OCI-LY7 (cell line): ENCODE measurements around the gene PCDHA9. TPM values are rescaled to one million over a fixed set of nuclear protein-coding genes. Genes with fewer than 3 reads are reported as not detected.
"Not testable (repeated sequence)": the region's sequence is repeated elsewhere in the genome, so short reads cannot be mapped to it uniquely, and the experiment has no call there.

ENCODE experiments used
- BruUV-seq: library from RNA; stranded (reverse); fragments of 400-500 nt; replicated peaks from 2 replicates; lab custom pipeline; 2021; lab: Mats Ljungman, UMichigan
- CTCF ChIA-PET: fragments of 300-600 bp; sonication (Branson Sonifier 250); formaldehyde crosslinking; loops from one replicate; lab custom pipeline; 2022; ENCODE audit warnings: antibody characterized with exemption; ENCODE audit not compliant: unreplicated experiment; lab: Charles Lee
- POLR2A ChIA-PET: fragments of 300-600 bp; sonication (Branson Sonifier 250); formaldehyde crosslinking; loops from one replicate; lab custom pipeline; 2022; ENCODE audit warnings: antibody characterized with exemption; lab: Charles Lee
- DNase-seq: peaks from one replicate; pipeline ENCODE4 v3.0.0-alpha.2; 2015; ENCODE audit warnings: low spot score
- H2AFZ ChIP-seq: fragments of 200-600 bp; sonication (generic), shearing (Covaris generic); 2 replicates; pipeline ENCODE4 v1.6.1; 2014; ENCODE audit warnings: mild to moderate bottlenecking, antibody characterized with exemption, low read length, moderate library complexity
- H3K27ac ChIP-seq: fragments of 200-600 bp; sonication (generic); 2 replicates; pipeline ENCODE4 v1.5.1; 2014; ENCODE audit warnings: mixed run types, low read depth, mild to moderate bottlenecking, moderate library complexity, low read length, inconsistent platforms; ENCODE audit not compliant: poor library complexity, severe bottlenecking
- H3K36me3 ChIP-seq: fragments of 200-600 bp; sonication (generic); 2 replicates; pipeline ENCODE4 v1.6.1; 2014; ENCODE audit warnings: mild to moderate bottlenecking, antibody characterized with exemption, low read length, moderate library complexity, mixed read lengths; ENCODE audit not compliant: insufficient read depth
- H3K4me1 ChIP-seq: fragments of 200-600 bp; sonication (generic); 2 replicates; pipeline ENCODE4 v1.5.1; 2014; ENCODE audit warnings: mild to moderate bottlenecking, low read length; ENCODE audit not compliant: insufficient read depth, poor library complexity, severe bottlenecking
- H3K4me2 ChIP-seq: fragments of 200-600 bp; sonication (generic); 2 replicates; pipeline ENCODE4 v1.6.1; 2014; ENCODE audit warnings: mild to moderate bottlenecking, low read length
- H3K4me3 ChIP-seq: fragments of 200-600 bp; sonication (generic); 2 replicates; pipeline ENCODE4 v1.5.1; 2014; ENCODE audit warnings: mild to moderate bottlenecking, low read depth, low read length; ENCODE audit not compliant: poor library complexity, severe bottlenecking
- H3K79me2 ChIP-seq: fragments of 200-600 bp; sonication (generic); 2 replicates; pipeline ENCODE4 v1.6.1; 2016; ENCODE audit warnings: low read depth, mild to moderate bottlenecking, low read length, moderate library complexity, mixed read lengths; ENCODE audit not compliant: insufficient read depth
- H3K9me2 ChIP-seq: fragments of 200-600 bp; sonication (generic); 2 replicates; pipeline ENCODE4 v1.6.1; 2016; ENCODE audit warnings: mild to moderate bottlenecking, low read length, mixed read lengths; ENCODE audit not compliant: insufficient read depth
- H3K9me3 ChIP-seq: fragments of 200-600 bp; sonication (generic); 2 replicates; pipeline ENCODE4 v1.6.1; 2014; ENCODE audit warnings: mild to moderate bottlenecking, mixed run types, low read length, mixed read lengths
- H4K20me1 ChIP-seq: fragments of 200-600 bp; sonication (generic); 2 replicates; pipeline ENCODE4 v1.6.1; 2014; ENCODE audit warnings: mild to moderate bottlenecking, antibody characterized with exemption, low read length, moderate library complexity, mixed read lengths; ENCODE audit not compliant: insufficient read depth
- CTCF ChIP-seq: fragments of 200-600 bp; sonication (generic); conservative IDR thresholded peaks from 2 replicates; pipeline ENCODE4 v1.5.1; 2014; ENCODE audit warnings: mild to moderate bottlenecking, antibody characterized with exemption, low read length, moderate library complexity, mixed read lengths
- EZH2phosphoT487 ChIP-seq: fragments of 200-600 bp; sonication (generic); IDR thresholded peaks from 2 replicates; pipeline ENCODE4 v1.6.1; 2018; ENCODE audit warnings: low read depth, borderline replicate concordance, mild to moderate bottlenecking, mixed run types, antibody characterized with exemption, low read length, moderate library complexity, mixed read lengths
- intact Hi-C: fragments of 100-400 bp; cut with micrococcal nuclease; formaldehyde crosslinking; loops from one replicate; pipeline ENCODE4 v1.10.0; 2022; ENCODE audit not compliant: unreplicated experiment
- total RNA-seq, 2 experiments: library from RNA; depleted of rRNA in 1 of 2; stranded (reverse); fragments of >200 nt in 1 of 2; shearing (Covaris generic) in 1 of 2; gene quantifications; 2 replicates each; pipeline ENCODE4 v1.2.3, GENCODE V29; 2014 to 2022

PCDHA9 gene
- total RNA-seq, 2 experiments from 2014 or later = not detected

- no peak overlapping the region for H2AFZ ChIP-seq
- no peaks in the 10 kb centered on the region for H3K79me2 ChIP-seq
- no peaks in the 10 kb centered on the region for H3K4me1 ChIP-seq
- POLR2A ChIA-PET = no interaction called here
- H3K36me3 ChIP-seq = no peaks in the 10 kb centered on the region
- BruUV-seq = no TSS peak
- no peak overlapping the region for H3K4me3 ChIP-seq
- no peaks in the 10 kb centered on the region for H3K9me2 ChIP-seq
- H3K4me2 ChIP-seq = no peak overlapping the region
- no peaks in the 10 kb centered on the region for H4K20me1 ChIP-seq
- intact Hi-C loops = no loop called here
- H3K27ac ChIP-seq = no peak overlapping the region
- TF ChIP-seq CTCF (no peak), EZH2phosphoT487 (no peak)
- CTCF ChIA-PET = no interaction called here
- DNase-seq = no peak
- no peaks in the 10 kb centered on the region for H3K9me3 ChIP-seq
Observed at GRCh38 chr5:140801494-140801841, 46.7 kb upstream of the PCDHA9 start.

GRCh38 chr5:140802381-140802780 lies 45.8 kb upstream of the PCDHA9 start:
- H3K9me3 ChIP-seq, H3K9me2 ChIP-seq, POLR2A ChIA-PET, BruUV-seq, H3K4me2 ChIP-seq, H3K79me2 ChIP-seq, DNase-seq, intact Hi-C loops, H3K4me3 ChIP-seq, H2AFZ ChIP-seq, H3K27ac ChIP-seq, H3K4me1 ChIP-seq, H4K20me1 ChIP-seq, H3K36me3 ChIP-seq, CTCF ChIA-PET: not testable (repeated sequence)

GRCh38 chr5:140802781-140803271 lies 45.4 kb upstream of the PCDHA9 start:
- Histone ChIP-seq H2AFZ (no peak overlapping the region), H3K4me3 (no peak overlapping the region), H3K4me1 (no peaks in the 10 kb centered on the region), H3K9me3 (no peaks in the 10 kb centered on the region), H3K27ac (no peak overlapping the region), H3K9me2 (no peaks in the 10 kb centered on the region), H4K20me1 (no peaks in the 10 kb centered on the region), H3K79me2 (no peaks in the 10 kb centered on the region), H3K36me3 (no peaks in the 10 kb centered on the region), H3K4me2 (no peak overlapping the region)
- DNase-seq = no peak
- BruUV-seq = no TSS peak
- intact Hi-C loops = no loop called here
- CTCF ChIA-PET = no interaction called here
- TF ChIP-seq EZH2phosphoT487 (no peak), CTCF (no peak)
- POLR2A ChIA-PET = no interaction called here
